C1 segment of cervical spinal cord (tissue), 14 donors: ENCODE results near the gene PPP1R8.
A peak's percentile ranks its signal among the peaks of the same experiment; 100 is the strongest.
"Not testable (repeated sequence)": the region's sequence is repeated elsewhere in the genome, so short reads cannot be mapped to it uniquely, and the experiment has no call there.

Experiments
- DNase-seq, 14 donors: peaks; one replicate each; lab custom pipeline; 2025; lab: John Stamatoyannopoulos, UW

The PPP1R8 gene

DNA sequence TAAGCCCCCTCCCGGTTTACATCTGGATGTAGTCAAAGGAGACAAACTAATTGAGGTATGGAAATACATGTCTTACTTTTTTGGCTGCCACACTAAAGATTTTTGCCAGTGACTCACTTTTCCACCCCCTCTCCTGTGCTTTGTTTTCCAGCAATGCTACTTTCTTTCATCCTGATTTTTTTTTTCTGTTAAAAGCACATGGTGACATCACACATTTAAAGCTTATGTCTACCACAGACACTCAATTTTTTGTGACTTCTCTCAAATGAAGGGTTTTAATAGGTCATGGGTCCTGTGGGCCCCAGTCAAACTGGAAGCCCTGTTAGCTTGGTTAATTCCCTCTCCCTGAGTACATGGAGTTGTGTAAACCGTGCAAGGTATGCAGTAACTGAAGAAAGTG, 2.2 kb downstream of the PPP1R8 start:
- DNase-seq, result no peak

DNA sequence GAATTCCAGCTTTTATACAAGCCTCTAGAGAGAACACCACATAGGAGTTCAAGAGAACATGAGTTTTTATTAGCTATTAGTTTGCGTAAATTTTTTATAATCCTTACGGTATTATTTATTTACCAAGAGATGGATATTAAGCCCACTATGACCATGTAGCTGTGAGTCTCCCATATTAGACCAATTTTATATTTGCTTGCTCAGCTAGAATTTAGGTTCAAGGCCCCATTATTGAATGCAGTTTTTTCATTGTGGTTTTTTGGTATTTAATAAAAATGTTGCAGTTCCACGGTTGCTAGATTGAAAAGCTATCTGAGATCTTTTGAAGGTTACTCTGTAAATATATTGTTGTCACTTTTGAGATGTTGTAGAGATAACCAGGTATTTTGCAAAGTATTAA, 2.9 kb downstream of the PPP1R8 start:
- no peak for DNase-seq

GRCh38 chr1:27835046-27835445, 4.5 kb downstream of the PPP1R8 start:
- DNase-seq, result no peak

DNA sequence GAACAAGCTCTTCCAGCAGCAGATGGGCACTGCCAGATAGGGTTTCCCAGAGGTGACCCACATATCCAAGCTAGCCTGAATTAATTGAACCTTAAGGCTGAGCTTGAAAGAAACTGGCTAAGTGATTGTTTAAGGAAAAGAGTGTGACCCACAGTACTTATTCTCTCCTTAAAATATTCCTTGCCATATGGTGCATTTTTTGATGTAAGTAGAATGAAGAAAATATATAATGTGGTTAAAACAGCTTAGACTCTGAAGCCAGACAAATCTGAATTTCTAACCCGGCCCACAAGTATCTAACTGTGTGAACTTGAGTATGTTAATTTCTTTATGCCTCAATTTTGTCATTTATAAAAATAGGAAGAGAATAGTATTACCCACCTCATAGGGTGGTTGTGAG, 4.9 kb downstream of the PPP1R8 start:
- no peak for DNase-seq

- DNase-seq, result no peak
These were observed 19.4 kb downstream of the PPP1R8 start for GRCh38 chr1:27849951-27850350.

DNA sequence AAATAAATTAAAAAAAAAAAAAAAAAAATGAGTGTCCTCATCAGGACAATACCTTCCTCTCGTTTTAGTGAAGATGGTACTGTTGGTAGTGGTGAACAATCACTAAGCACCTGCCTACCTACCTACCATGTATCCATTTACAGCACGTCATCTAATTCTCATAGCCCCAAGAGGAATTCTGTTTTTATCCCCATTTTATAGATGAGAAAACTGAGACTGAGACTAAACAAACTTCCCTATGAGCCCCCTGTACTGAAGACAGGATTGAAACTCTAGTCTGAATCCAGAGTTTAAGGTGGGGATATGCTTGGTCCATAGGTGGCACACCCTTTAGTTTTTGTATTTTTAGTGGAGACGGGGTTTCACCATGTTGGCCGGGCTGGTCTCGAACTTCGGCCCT, 24.5 kb downstream of the PPP1R8 start:
- no peak for DNase-seq

DNA sequence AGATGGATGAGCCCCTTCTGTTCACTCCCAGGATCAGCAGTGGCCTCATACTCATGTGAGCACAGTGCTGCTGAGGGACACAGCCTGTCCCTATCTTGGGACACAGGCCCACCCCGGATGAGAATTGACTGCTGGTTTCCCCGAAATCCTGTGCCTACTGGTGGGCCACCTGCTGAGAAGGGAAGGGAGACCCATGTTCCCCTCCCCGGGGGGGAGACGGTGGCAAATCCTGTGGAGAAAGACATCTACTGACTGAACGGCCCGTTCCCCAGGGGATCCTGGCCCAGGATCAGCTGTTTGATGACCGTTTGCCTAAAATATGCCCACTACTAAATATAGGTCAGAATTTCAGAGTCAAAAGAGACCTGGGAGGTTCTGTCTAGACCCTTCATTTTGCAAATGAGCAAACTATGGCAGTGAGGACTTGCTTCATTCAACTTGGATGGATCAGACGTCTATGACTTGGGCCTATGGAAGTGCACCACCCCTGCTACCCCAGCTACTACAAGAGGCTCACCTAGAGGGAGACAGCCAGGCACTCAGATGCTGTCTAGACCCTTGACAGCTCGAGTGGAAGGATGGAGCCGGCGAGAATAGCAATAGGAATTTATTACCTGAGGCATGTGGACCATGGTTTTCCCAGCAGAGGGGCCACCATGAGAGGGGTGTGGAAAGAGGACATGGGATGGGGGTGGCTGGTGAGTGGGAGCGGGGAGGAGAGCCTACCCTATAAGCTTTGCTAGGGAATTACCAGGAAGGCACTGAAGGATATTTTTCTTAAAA, 26.2 kb downstream of the PPP1R8 start:
- DNase-seq, result no peak

GRCh38 chr1:27857552-27857951, 27.0 kb downstream of the PPP1R8 start:
- DNase-seq, result not testable (repeated sequence)

DNA sequence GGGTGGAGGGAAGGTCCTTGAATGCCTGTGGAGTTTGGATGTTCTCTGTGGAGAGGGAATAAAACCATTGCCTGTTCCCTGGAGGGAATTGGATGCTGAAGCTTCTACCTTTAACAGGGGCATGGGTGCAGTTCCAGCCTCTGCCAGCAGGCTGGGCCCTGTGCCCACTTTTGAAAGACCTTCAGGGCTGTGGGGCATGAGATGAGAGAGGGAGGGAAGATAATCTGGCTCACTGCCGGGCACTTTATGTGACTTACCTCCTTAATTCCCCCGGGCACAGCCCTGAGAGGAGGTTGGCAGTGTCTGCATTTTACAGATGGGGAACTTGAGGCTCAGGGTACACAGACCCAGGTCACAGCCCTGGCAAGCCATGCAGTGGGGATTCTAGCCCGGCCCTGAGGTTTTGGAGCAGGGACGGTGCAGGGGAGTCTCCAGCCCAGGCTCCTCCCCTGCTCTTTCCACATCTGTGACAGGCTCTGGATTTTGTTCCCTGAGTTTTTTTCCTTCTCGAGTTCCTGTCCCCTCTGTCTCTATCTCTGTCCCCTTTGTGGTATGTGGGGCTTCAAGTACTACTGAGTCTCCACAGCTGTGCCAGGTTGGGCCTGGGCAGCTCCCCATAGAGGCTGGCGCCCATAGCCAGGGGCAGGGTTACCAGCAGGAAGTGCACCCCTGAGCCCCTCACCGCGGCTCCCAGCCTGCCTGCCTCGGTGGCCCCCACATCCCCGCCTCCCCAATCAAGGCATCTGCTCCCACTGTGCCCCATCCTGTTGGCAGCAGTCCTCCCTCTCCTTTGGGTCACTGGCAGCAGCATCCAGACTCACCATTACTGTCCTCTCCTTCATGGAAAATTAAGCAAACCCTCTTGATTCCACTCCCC, 27.7 kb downstream of the PPP1R8 start:
- peak in 11 of 14 donors; percentile 45 to 83 (median 75) for DNase-seq

- no peak for DNase-seq
These were observed 28.5 kb downstream of the PPP1R8 start for GRCh38 chr1:27858949-27859576.

DNA sequence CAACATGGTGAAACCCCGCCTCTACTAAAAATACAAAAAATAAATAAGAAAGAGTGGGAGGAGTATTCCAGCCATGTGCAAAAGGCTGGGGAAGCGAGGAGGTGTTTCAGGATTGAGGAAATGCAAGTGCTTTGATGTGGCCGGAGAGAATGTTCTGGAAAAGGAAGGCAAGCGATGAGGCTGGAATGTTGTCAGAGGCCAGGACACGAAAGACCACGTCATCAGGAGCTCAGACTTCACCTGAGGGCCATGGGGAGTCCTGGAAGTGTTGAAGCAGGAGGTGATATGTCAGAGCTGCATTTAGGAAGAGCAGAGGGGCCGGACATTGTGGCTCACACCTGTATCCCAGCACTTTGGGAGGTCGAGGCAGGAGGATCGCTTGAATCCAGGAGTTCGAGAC, 30.9 kb downstream of the PPP1R8 start:
- no peak for DNase-seq

- no peak for DNase-seq
These were observed 31.4 kb downstream of the PPP1R8 start for GRCh38 chr1:27862004-27862403.

- peak in 9 of 14 donors; percentile 13 to 68 (median 46) for DNase-seq
These were observed 32.3 kb downstream of the PPP1R8 start for GRCh38 chr1:27862671-27863537.

GRCh38 chr1:27863538-27863915, 32.9 kb downstream of the PPP1R8 start:
- no peak for DNase-seq

- DNase-seq, result peak in 2 of 14 donors; percentile 14 to 29
These were observed 33.8 kb downstream of the PPP1R8 start for GRCh38 chr1:27864264-27864895.

DNA sequence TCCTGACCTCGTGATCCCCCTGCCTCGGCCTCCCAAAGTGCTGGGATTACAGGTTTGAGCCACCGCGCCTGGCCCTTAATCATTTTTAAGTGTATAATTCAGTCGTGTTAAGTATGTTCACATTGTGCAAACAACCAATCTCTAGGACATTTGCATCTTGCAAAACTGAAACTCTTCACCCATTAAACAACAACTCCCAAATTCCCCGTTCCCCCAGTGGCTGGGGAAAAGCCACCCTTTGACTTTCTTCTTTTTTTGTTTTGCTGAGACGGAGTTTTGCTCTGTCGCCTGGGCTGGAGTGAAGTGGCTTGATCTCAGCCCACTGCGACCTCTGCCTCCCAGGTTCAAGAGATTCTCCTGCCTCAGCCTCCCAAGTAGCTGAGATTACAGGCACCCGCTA, 35.2 kb downstream of the PPP1R8 start:
- DNase-seq, result no peak

DNA sequence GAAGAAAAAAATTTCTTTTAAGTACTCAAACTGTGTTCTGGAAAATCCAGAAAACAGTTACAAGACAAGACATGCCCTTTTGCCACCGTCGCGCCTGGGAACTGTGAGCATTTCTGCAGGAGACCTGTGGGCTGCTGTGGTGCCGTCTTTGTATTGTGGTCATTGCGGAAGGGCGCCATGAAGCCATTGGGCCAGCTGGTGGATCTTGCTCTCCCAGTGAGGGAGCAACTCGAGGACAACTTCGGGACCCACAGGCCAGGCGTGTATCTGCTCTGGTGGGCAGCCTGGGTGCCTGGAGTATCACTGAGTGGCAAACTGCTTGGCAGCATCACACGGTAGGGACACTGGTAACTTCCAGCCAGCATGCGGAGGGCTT, 38.0 kb downstream of the PPP1R8 start:
- no peak for DNase-seq

- DNase-seq, result peak in 3 of 14 donors; percentile 17 to 34 (median 20)
These were observed 38.5 kb downstream of the PPP1R8 start for GRCh38 chr1:27868932-27869718.

DNA sequence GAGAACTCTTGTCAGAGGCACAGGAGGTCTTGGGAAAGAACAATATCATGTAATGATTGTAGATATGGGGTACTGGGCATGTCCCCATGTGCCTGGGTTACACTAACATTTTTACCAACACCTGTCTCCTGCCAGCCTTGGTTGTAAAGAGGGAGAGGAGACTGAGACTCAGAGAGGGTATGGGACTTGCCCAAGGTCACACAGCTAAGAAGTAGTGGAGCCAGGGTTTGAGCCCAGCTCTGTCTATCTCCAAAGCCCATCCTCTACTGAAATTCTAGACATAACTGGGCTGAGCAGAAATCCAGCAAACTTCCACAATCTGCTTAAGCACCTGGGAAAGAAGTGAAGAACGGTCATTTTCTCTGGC, 39.1 kb downstream of the PPP1R8 start:
- DNase-seq, result no peak

- DNase-seq, result not testable (repeated sequence)
These were observed 40.5 kb downstream of the PPP1R8 start for GRCh38 chr1:27871076-27871475.
